Glutamatergic neuron (in vitro differentiated cells): ENCODE results near the gene NXPH3. TPM values are rescaled to one million over a fixed set of nuclear protein-coding genes. Genes with fewer than 3 reads are reported as not detected.
A peak's percentile ranks its signal among the peaks of the same experiment; 100 is the strongest.

Experiments used
- DNase-seq: peaks from one replicate; pipeline ENCODE4 v3.0.0; 2022
- H3K27ac Mint-ChIP-seq: one replicate; pipeline ENCODE4 v1.8.0; 2020; ENCODE audit warnings: mild to moderate bottlenecking, mixed read lengths, inconsistent platforms; ENCODE audit not compliant: unreplicated experiment
- H3K27me3 Mint-ChIP-seq: one replicate; pipeline ENCODE4 v1.8.0; 2020; ENCODE audit warnings: mild to moderate bottlenecking, moderate library complexity, mixed read lengths, inconsistent platforms; ENCODE audit not compliant: unreplicated experiment
- H3K36me3 Mint-ChIP-seq: one replicate; pipeline ENCODE4 v1.8.0; 2020; ENCODE audit warnings: mild to moderate bottlenecking, mixed read lengths, inconsistent platforms; ENCODE audit not compliant: unreplicated experiment
- H3K4me1 Mint-ChIP-seq: one replicate; pipeline ENCODE4 v1.8.0; 2020; ENCODE audit warnings: mild to moderate bottlenecking, low read depth, mixed read lengths, inconsistent platforms; ENCODE audit not compliant: unreplicated experiment
- H3K4me3 Mint-ChIP-seq: one replicate; pipeline ENCODE4 v1.8.0; 2020; ENCODE audit warnings: mild to moderate bottlenecking, mixed read lengths, inconsistent platforms; ENCODE audit not compliant: unreplicated experiment
- H3K9me3 Mint-ChIP-seq: one replicate; pipeline ENCODE4 v1.8.0; 2020; ENCODE audit warnings: mild to moderate bottlenecking, moderate library complexity, mixed read lengths, inconsistent platforms; ENCODE audit not compliant: unreplicated experiment
- CTCF ChIP-seq: fragments of 200-600 bp; sonication (generic); IDR thresholded peaks from one replicate; pipeline ENCODE4 v1.5.0; 2021; ENCODE audit not compliant: partially characterized antibody, unreplicated experiment
- total RNA-seq: library from RNA; stranded (reverse); fragmentation: NEBNext Ultra II Directional; extraction: Animal tissue kit (Norgen Biotek cat#: 25700); gene quantifications from one replicate; pipeline ENCODE4 v1.2.1, GENCODE V29; 2021; ENCODE audit not compliant: unreplicated experiment

NXPH3 gene
- total RNA-seq, 1 donor from 2014 or later: 2.0 TPM

- DNase-seq: no peak
- H3K27me3 Mint-ChIP-seq: no peaks in the 10 kb centered on the region
- H3K4me3 Mint-ChIP-seq: no peak overlapping the region
- peaks cover 20% of the 10 kb centered on the region for H3K4me1 Mint-ChIP-seq
- no peaks in the 10 kb centered on the region for H3K36me3 Mint-ChIP-seq
- H3K9me3 Mint-ChIP-seq: peaks cover 3% of the 10 kb centered on the region
- no peak for TF ChIP-seq CTCF
- H3K27ac Mint-ChIP-seq: no peak overlapping the region
Measured at GRCh38 chr17:49598918-49599317, 23.2 kb downstream of the NXPH3 start.

- Mint-ChIP-seq H3K9me3 (peaks cover 3% of the 10 kb centered on the region), H3K4me3 (no peak overlapping the region), H3K27ac (no peak overlapping the region)
Measured at GRCh38 chr17:49600949-49601348, 25.3 kb downstream of the NXPH3 start.

GRCh38 chr17:49602783-49603182 is 27.1 kb downstream of the NXPH3 start:
- Mint-ChIP-seq H3K4me1 (peaks cover 22% of the 10 kb centered on the region), H3K4me3 (peak overlapping the region; percentile 39), H3K27ac (no peak overlapping the region), H3K27me3 (no peaks in the 10 kb centered on the region), H3K36me3 (no peaks in the 10 kb centered on the region), H3K9me3 (peaks cover 1% of the 10 kb centered on the region)
- no peak for TF ChIP-seq CTCF
- DNase-seq: no peak

More at GRCh38 chr17:49600949-49601348, 25.3 kb downstream of the NXPH3 start:
- no peak for DNase-seq
- Mint-ChIP-seq H3K36me3 (no peaks in the 10 kb centered on the region), H3K27me3 (no peaks in the 10 kb centered on the region), H3K4me1 (peaks cover 22% of the 10 kb centered on the region)
- no peak for TF ChIP-seq CTCF

- Mint-ChIP-seq H3K4me3 (no peak overlapping the region), H3K27ac (no peak overlapping the region), H3K9me3 (peaks cover 1% of the 10 kb centered on the region), H3K4me1 (peaks cover 20% of the 10 kb centered on the region), H3K27me3 (no peaks in the 10 kb centered on the region), H3K36me3 (no peaks in the 10 kb centered on the region)
- TF ChIP-seq CTCF: no peak
- DNase-seq: no peak
Measured at GRCh38 chr17:49603238-49603637, 27.6 kb downstream of the NXPH3 start.

GRCh38 chr17:49603720-49604119 is 28.0 kb downstream of the NXPH3 start:
- Mint-ChIP-seq H3K27ac (no peak overlapping the region), H3K4me1 (peaks cover 20% of the 10 kb centered on the region), H3K36me3 (no peaks in the 10 kb centered on the region), H3K27me3 (no peaks in the 10 kb centered on the region), H3K9me3 (peaks cover 1% of the 10 kb centered on the region), H3K4me3 (no peak overlapping the region)
- TF ChIP-seq CTCF: peak; percentile 61
- no peak for DNase-seq
